SK-N-SH treated with all-trans-retinoic acid at 6 μM for 48 hours (cell line): ENCODE measurements around the gene PKD2L2.

Experiments used
- OSR1 ChIP-seq: fragments of 250-450 bp; sonication (Bioruptor Pico); IDR thresholded peaks from 2 replicates; pipeline ENCODE4 v1.8.0; 2022; ENCODE audit warnings: moderate library complexity, mild to moderate bottlenecking, inconsistent platforms
- PPARA ChIP-seq: fragments of 250-450 bp; sonication (Bioruptor Pico); IDR thresholded peaks from 2 replicates; pipeline ENCODE4 v1.5.0; 2020; ENCODE audit warnings: mild to moderate bottlenecking, borderline replicate concordance
- ZFP3 ChIP-seq: fragments of 250-450 bp; sonication (Bioruptor Pico); IDR thresholded peaks from 2 replicates; pipeline ENCODE4 v1.5.0; 2020; ENCODE audit warnings: mild to moderate bottlenecking, moderate library complexity

GRCh38 chr5:137891849-137892248, 2.6 kb downstream of the PKD2L2 start:
- no peak for TF ChIP-seq OSR1 (CRISPR knock-in tag)
- no peak for TF ChIP-seq ZFP3 (CRISPR knock-in tag)
- TF ChIP-seq PPARA (CRISPR knock-in tag): no peak
